ENCODE data around the gene VAT1L. TPM values are rescaled to one million over a fixed set of nuclear protein-coding genes. Genes with fewer than 3 reads are reported as not detected.
"Not testable (repeated sequence)": the region's sequence is repeated elsewhere in the genome, so short reads cannot be mapped to it uniquely, and the experiment has no call there.

VAT1L gene
- total and polyA plus RNA-seq, 5 donors from 2014 or later, result not detected

DNA sequence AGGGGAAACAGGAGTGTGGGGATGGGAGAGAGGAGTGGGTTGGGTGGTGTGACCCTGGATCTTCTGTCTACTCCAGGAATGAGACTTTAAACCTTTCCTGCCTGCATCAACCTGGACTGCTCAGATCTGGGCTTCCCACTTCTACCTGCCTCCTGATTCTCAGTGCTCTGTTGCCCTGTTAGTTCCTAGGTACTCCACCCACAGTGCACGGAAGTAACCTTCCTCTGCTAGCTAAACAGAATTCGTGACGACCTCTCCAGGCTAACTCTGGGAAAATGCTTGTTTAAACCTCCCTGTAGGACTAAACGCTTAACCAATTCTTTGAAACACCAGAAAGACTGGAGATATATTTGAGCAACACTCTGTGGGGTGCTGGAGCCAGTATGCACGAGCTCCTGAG is 150.5 kb downstream of the VAT1L start:
- Mint-ChIP-seq H3K36me3 (no peaks in the 10 kb centered on the region), H3K27me3 (peaks cover 11% of the 10 kb centered on the region), H3K27ac (no peak overlapping the region), H3K9me3 (peaks cover 0 to 6% (median 0%) of the 10 kb centered on the region in 7 donors), H3K4me1 (no peaks in the 10 kb centered on the region), H3K4me3 (no peak overlapping the region)
- Histone ChIP-seq H3K27me3 (ENCODE audit: control insufficient read depth, insufficient read depth, low read length) (no peaks in the 10 kb centered on the region), H3K4me1 (ENCODE audit: control insufficient read depth, insufficient read depth, low read length, poor library complexity, severe bottlenecking) (no peaks in the 10 kb centered on the region), H3K27ac (ENCODE audit: insufficient read depth, low read length, poor library complexity, severe bottlenecking) (no peak overlapping the region), H3K36me3 (ENCODE audit: control insufficient read depth, insufficient read depth, low read length) (no peaks in the 10 kb centered on the region), H3K9me3 (ENCODE audit: control insufficient read depth in 2 of 2, low read length in 2 of 2) (no peaks in the 10 kb centered on the region), H3K4me3 (ENCODE audit: low read depth, low read length) (no peak overlapping the region)
- no peak for ATAC-seq (ENCODE audit: low read depth in 2 of 2)
- no peak for DNase-seq

DNA sequence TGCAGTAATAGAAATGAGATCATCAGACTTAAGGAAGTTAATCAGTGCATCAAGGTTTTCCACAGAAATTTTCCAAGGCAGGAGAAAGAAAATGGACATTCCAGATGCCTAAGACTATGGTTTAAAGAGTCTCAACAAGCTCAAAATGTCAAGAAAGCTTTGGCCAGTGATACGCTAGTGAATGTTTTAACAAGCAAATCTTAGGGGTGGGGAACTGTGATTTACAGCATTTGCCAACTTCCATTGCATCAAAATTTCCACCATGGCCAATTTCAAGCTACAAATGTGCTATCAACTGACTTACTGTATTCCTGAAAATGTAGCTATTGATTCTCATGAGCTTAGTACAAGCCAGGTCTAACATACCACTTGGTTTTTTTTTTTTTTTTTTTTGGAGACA is 151.6 kb downstream of the VAT1L start:
- H3K36me3 Mint-ChIP-seq, result no peaks in the 10 kb centered on the region
- peaks cover 0 to 6% (median 0%) of the 10 kb centered on the region in 7 donors for H3K9me3 Mint-ChIP-seq
- H3K36me3 ChIP-seq (ENCODE audit: control insufficient read depth, insufficient read depth, low read length), result no peaks in the 10 kb centered on the region
- H3K27ac Mint-ChIP-seq, result no peak overlapping the region
- no peak overlapping the region for H3K4me3 ChIP-seq (ENCODE audit: low read depth, low read length)
- no peaks in the 10 kb centered on the region for H3K27me3 ChIP-seq (ENCODE audit: control insufficient read depth, insufficient read depth, low read length)
- no peak overlapping the region for H3K4me3 Mint-ChIP-seq
- peaks cover 9% of the 10 kb centered on the region for H3K27me3 Mint-ChIP-seq
- no peak for ATAC-seq (ENCODE audit: low read depth in 2 of 2)
- DNase-seq, result no peak
- no peaks in the 10 kb centered on the region for H3K9me3 ChIP-seq (ENCODE audit: control insufficient read depth in 2 of 2, low read length in 2 of 2)
- no peaks in the 10 kb centered on the region for H3K4me1 Mint-ChIP-seq
- H3K4me1 ChIP-seq (ENCODE audit: control insufficient read depth, insufficient read depth, low read length, poor library complexity, severe bottlenecking), result no peaks in the 10 kb centered on the region
- H3K27ac ChIP-seq (ENCODE audit: insufficient read depth, low read length, poor library complexity, severe bottlenecking), result no peak overlapping the region

DNA sequence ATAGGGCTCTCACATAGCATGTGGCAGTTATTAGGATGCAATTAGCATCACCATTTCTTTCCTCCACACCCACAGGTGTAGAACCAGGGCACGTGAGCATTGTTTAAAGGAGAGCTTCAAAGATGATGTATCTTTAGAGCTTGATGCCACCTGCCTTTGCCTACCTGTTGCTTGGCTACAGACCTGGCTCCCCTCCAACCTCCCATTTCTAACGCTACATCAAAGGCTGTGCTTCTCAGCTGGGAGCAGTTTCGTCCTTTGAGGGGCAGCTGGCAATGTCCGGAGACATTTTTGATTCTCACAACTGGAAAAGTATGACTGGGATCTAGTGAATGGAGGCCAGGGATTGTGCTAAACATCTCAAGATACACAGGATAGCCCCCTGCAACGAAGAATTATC is 155.4 kb downstream of the VAT1L start:
- H3K4me1 ChIP-seq (ENCODE audit: control insufficient read depth, insufficient read depth, low read length, poor library complexity, severe bottlenecking), result no peaks in the 10 kb centered on the region
- DNase-seq, result no peak

DNA sequence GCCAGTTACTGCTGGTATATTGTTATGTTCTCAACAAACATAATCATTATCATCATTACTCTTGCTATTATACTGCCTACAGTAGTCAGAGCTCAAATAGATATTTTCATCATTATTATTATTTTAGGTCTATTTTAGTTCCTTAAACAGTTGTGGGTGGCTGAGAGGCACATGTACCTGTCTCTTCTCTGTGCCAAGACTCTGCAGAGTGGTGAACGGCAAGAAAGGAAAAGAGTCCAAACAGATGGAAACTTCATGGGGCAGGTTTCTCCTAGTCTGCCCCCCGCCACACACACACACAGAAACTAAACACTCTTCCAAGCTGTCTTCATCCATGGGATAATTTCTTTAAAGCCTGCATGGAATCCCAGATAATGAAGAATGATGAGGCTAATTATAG is 156.3 kb downstream of the VAT1L start:
- no peak for ATAC-seq (ENCODE audit: low read depth in 2 of 2)
- no peaks in the 10 kb centered on the region for H3K4me1 Mint-ChIP-seq
- Histone ChIP-seq H3K4me3 (ENCODE audit: low read depth, low read length) (no peak overlapping the region), H3K9me3 (ENCODE audit: control insufficient read depth in 2 of 2, low read length in 2 of 2) (no peaks in the 10 kb centered on the region), H3K4me1 (ENCODE audit: control insufficient read depth, insufficient read depth, low read length, poor library complexity, severe bottlenecking) (no peaks in the 10 kb centered on the region), H3K27me3 (ENCODE audit: control insufficient read depth, insufficient read depth, low read length) (no peaks in the 10 kb centered on the region), H3K36me3 (ENCODE audit: control insufficient read depth, insufficient read depth, low read length) (no peaks in the 10 kb centered on the region), H3K27ac (ENCODE audit: insufficient read depth, low read length, poor library complexity, severe bottlenecking) (no peak overlapping the region)
- no peak overlapping the region for H3K27ac Mint-ChIP-seq
- H3K27me3 Mint-ChIP-seq, result peaks cover 10% of the 10 kb centered on the region
- H3K9me3 Mint-ChIP-seq, result peaks cover 0 to 6% (median 0%) of the 10 kb centered on the region in 7 donors
- H3K4me3 Mint-ChIP-seq, result no peak overlapping the region
- no peaks in the 10 kb centered on the region for H3K36me3 Mint-ChIP-seq
- DNase-seq, result no peak

More for the DNA sequence above, 155.4 kb downstream of the VAT1L start:
- no peak overlapping the region for H3K4me3 ChIP-seq (ENCODE audit: low read depth, low read length)
- no peaks in the 10 kb centered on the region for H3K9me3 ChIP-seq (ENCODE audit: control insufficient read depth in 2 of 2, low read length in 2 of 2)
- Mint-ChIP-seq H3K27ac (no peak overlapping the region), H3K4me3 (no peak overlapping the region), H3K27me3 (peaks cover 5% of the 10 kb centered on the region), H3K4me1 (no peaks in the 10 kb centered on the region), H3K36me3 (no peaks in the 10 kb centered on the region), H3K9me3 (peaks cover 0 to 6% (median 0%) of the 10 kb centered on the region in 7 donors)
- H3K36me3 ChIP-seq (ENCODE audit: control insufficient read depth, insufficient read depth, low read length), result no peaks in the 10 kb centered on the region
- no peak for ATAC-seq (ENCODE audit: low read depth in 2 of 2)
- H3K27me3 ChIP-seq (ENCODE audit: control insufficient read depth, insufficient read depth, low read length), result no peaks in the 10 kb centered on the region
- H3K27ac ChIP-seq (ENCODE audit: insufficient read depth, low read length, poor library complexity, severe bottlenecking), result no peak overlapping the region

DNA sequence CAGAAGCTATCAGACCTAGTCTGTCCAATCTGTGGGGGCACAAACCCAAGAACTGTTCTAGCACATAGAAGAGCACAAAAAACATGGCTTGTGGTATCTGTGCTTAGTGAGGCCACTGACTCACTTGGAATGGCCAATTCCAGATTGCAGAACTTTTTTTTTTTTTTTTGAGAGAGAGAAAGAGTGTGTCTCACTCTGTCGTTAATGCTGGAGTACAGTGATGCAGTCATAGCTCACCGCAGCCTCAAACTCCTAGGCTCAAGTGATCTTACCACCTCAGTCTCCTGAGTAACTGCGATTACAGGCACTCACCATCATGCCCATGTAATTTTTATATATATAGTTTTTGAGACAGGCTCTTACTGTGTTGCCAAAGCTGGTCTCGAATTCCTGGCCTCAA is 156.8 kb downstream of the VAT1L start:
- H3K27me3 Mint-ChIP-seq, result peaks cover 10% of the 10 kb centered on the region
- H3K36me3 Mint-ChIP-seq, result no peaks in the 10 kb centered on the region
- Histone ChIP-seq H3K4me1 (ENCODE audit: control insufficient read depth, insufficient read depth, low read length, poor library complexity, severe bottlenecking) (no peaks in the 10 kb centered on the region), H3K27me3 (ENCODE audit: control insufficient read depth, insufficient read depth, low read length) (no peaks in the 10 kb centered on the region), H3K4me3 (ENCODE audit: low read depth, low read length) (no peak overlapping the region), H3K36me3 (ENCODE audit: control insufficient read depth, insufficient read depth, low read length) (no peaks in the 10 kb centered on the region), H3K9me3 (ENCODE audit: control insufficient read depth in 2 of 2, low read length in 2 of 2) (no peaks in the 10 kb centered on the region), H3K27ac (ENCODE audit: insufficient read depth, low read length, poor library complexity, severe bottlenecking) (no peak overlapping the region)
- DNase-seq (no peak), ATAC-seq (ENCODE audit: low read depth in 2 of 2) (no peak)
- no peak overlapping the region for H3K4me3 Mint-ChIP-seq
- no peak overlapping the region for H3K27ac Mint-ChIP-seq
- peaks cover 0 to 6% (median 0%) of the 10 kb centered on the region in 7 donors for H3K9me3 Mint-ChIP-seq
- H3K4me1 Mint-ChIP-seq, result no peaks in the 10 kb centered on the region

DNA sequence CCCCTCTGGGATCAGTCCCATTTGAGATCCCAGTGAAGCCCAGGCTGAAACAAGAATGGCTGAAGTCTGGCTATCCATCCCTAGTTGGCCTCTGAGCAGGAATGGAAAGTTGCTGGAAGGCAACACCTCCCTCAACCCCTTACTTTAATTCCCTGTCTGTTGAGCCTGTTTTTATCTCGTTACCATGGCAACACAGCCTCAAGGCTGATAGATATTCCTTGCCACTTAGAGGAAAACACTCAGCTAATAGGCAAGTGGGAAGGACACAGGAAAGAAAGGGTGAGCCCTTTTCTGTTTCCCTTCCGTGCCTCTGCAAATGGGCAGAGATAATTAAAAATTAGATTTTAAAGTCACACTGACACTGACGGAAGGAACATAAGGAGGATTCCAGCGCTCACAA is 158.5 kb downstream of the VAT1L start:
- no peaks in the 10 kb centered on the region for H3K4me1 ChIP-seq (ENCODE audit: control insufficient read depth, insufficient read depth, low read length, poor library complexity, severe bottlenecking)
- no peak overlapping the region for H3K4me3 Mint-ChIP-seq
- no peaks in the 10 kb centered on the region for H3K27me3 ChIP-seq (ENCODE audit: control insufficient read depth, insufficient read depth, low read length)
- no peaks in the 10 kb centered on the region for H3K4me1 Mint-ChIP-seq
- no peak overlapping the region for H3K27ac Mint-ChIP-seq
- H3K36me3 Mint-ChIP-seq, result no peaks in the 10 kb centered on the region
- no peaks in the 10 kb centered on the region for H3K9me3 ChIP-seq (ENCODE audit: control insufficient read depth in 2 of 2, low read length in 2 of 2)
- H3K9me3 Mint-ChIP-seq, result peaks cover 0 to 6% (median 0%) of the 10 kb centered on the region in 7 donors
- ATAC-seq (ENCODE audit: low read depth in 2 of 2) (no peak), DNase-seq (no peak)
- H3K27me3 Mint-ChIP-seq, result peaks cover 10% of the 10 kb centered on the region
- H3K4me3 ChIP-seq (ENCODE audit: low read depth, low read length), result no peak overlapping the region
- no peaks in the 10 kb centered on the region for H3K36me3 ChIP-seq (ENCODE audit: control insufficient read depth, insufficient read depth, low read length)
- H3K27ac ChIP-seq (ENCODE audit: insufficient read depth, low read length, poor library complexity, severe bottlenecking), result no peak overlapping the region

DNA sequence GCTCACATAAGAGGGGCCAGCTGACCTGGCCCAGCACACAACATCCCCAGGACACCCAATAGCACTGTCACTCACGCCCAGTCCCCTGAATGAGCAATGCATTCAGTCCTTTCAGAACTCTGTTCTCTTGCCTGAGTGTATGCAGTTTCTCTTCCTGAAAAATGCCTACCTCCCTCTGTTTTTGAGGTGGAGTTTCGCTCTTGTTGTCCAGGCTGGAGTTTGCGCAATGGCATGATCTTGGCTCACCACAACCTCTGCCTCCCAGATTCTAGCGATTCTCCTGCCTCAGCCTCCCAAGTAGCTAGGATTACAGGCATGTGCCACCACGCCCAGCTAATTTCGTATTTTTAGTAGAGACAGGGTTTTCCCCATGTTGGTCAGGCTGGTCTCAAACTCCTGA is 159.2 kb downstream of the VAT1L start:
- not testable (repeated sequence) for H3K36me3 Mint-ChIP-seq; H3K27me3 ChIP-seq (ENCODE audit: control insufficient read depth, insufficient read depth, low read length); H3K9me3 Mint-ChIP-seq; H3K4me1 Mint-ChIP-seq; H3K27ac ChIP-seq (ENCODE audit: insufficient read depth, low read length, poor library complexity, severe bottlenecking); H3K27ac Mint-ChIP-seq; H3K4me1 ChIP-seq (ENCODE audit: control insufficient read depth, insufficient read depth, low read length, poor library complexity, severe bottlenecking); DNase-seq; ATAC-seq (ENCODE audit: low read depth in 2 of 2); H3K9me3 ChIP-seq (ENCODE audit: control insufficient read depth in 2 of 2, low read length in 2 of 2); H3K4me3 ChIP-seq (ENCODE audit: low read depth, low read length); H3K36me3 ChIP-seq (ENCODE audit: control insufficient read depth, insufficient read depth, low read length); H3K27me3 Mint-ChIP-seq; H3K4me3 Mint-ChIP-seq

DNA sequence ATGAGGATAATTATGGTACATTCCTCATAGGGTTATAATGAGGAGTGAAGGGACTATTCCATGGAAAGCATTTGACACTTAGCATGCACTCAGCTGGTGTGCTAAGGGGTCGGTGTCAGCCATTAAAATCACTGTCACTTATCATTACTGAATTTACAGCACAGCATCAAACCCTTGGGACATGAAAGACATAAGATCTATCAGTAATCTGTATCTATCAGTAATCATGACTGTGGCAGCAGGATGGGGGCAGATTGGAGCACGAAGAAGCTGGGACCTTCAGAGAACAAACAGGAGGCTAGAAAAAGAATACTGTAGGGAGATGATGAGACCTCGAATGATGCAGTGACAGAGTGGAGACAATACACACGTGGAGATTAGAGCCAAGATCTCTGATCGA is 160.5 kb downstream of the VAT1L start:
- H3K27me3 Mint-ChIP-seq, result peaks cover 5% of the 10 kb centered on the region
- Histone ChIP-seq H3K27me3 (ENCODE audit: control insufficient read depth, insufficient read depth, low read length) (no peaks in the 10 kb centered on the region), H3K27ac (ENCODE audit: insufficient read depth, low read length, poor library complexity, severe bottlenecking) (no peak overlapping the region), H3K4me3 (ENCODE audit: low read depth, low read length) (no peak overlapping the region), H3K4me1 (ENCODE audit: control insufficient read depth, insufficient read depth, low read length, poor library complexity, severe bottlenecking) (no peaks in the 10 kb centered on the region), H3K36me3 (ENCODE audit: control insufficient read depth, insufficient read depth, low read length) (no peaks in the 10 kb centered on the region), H3K9me3 (ENCODE audit: control insufficient read depth in 2 of 2, low read length in 2 of 2) (no peaks in the 10 kb centered on the region)
- DNase-seq, result no peak
- no peak overlapping the region for H3K4me3 Mint-ChIP-seq
- H3K9me3 Mint-ChIP-seq, result peaks cover 0 to 1% (median 0%) of the 10 kb centered on the region in 7 donors
- H3K27ac Mint-ChIP-seq, result no peak overlapping the region
- no peaks in the 10 kb centered on the region for H3K36me3 Mint-ChIP-seq
- H3K4me1 Mint-ChIP-seq, result no peaks in the 10 kb centered on the region
- no peak for ATAC-seq (ENCODE audit: low read depth in 2 of 2)

All from CD4-positive, CD25-positive, alpha-beta regulatory T cell (primary cell).